Activated CD8-positive, alpha-beta memory T cell treated with anti-CD3 and anti-CD28 coated beads, Interleukin-2, amount 50 U/mL, for 24 hours (primary cell): ENCODE data around the gene DNAJC11.
"Not testable (repeated sequence)": the region's sequence is repeated elsewhere in the genome, so short reads cannot be mapped to it uniquely, and the experiment has no call there.

ENCODE experiments used
- DNase-seq: peaks from one replicate; pipeline ENCODE4 v3.0.0-alpha.2; 2020; ENCODE audit errors: extremely low read depth

Gene DNAJC11

GRCh38 chr1:6701437-6702153, at the start of gene DNAJC11:
Gene DNAJC11, minus strand, starts transcription at chr1:6701816. Its CDS starts 16 bp downstream, at chr1:6701800.
- DNase-seq, result peak; percentile 75

- no peak for DNase-seq
Measured at GRCh38 chr1:6750490-6750889, 48.9 kb upstream of the DNAJC11 start.

- DNase-seq, result no peak
Measured at GRCh38 chr1:6747674-6748073, 46.1 kb upstream of the DNAJC11 start.

GRCh38 chr1:6745073-6745472, 43.5 kb upstream of the DNAJC11 start:
- DNase-seq, result no peak

GRCh38 chr1:6743189-6744101, 41.8 kb upstream of the DNAJC11 start:
- no peak for DNase-seq

GRCh38 chr1:6742676-6743188, 41.1 kb upstream of the DNAJC11 start:
- not testable (repeated sequence) for DNase-seq

- no peak for DNase-seq
Measured at GRCh38 chr1:6738987-6739676, 37.5 kb upstream of the DNAJC11 start.

GRCh38 chr1:6732942-6733341, 31.3 kb upstream of the DNAJC11 start:
- DNase-seq, result no peak

GRCh38 chr1:6731905-6732304, 30.3 kb upstream of the DNAJC11 start:
- DNase-seq, result no peak

GRCh38 chr1:6730880-6731279, 29.3 kb upstream of the DNAJC11 start:
- DNase-seq, result no peak

GRCh38 chr1:6730473-6730872, 28.9 kb upstream of the DNAJC11 start:
- DNase-seq, result no peak

GRCh38 chr1:6727535-6727934, 25.9 kb upstream of the DNAJC11 start:
- no peak for DNase-seq

GRCh38 chr1:6726253-6726652, 24.6 kb upstream of the DNAJC11 start:
- DNase-seq, result no peak

- DNase-seq, result no peak
Measured at GRCh38 chr1:6724517-6725141, 23.0 kb upstream of the DNAJC11 start.

GRCh38 chr1:6723621-6724428, 22.2 kb upstream of the DNAJC11 start:
- DNase-seq, result no peak

GRCh38 chr1:6711174-6711573, 9.6 kb upstream of the DNAJC11 start:
- DNase-seq, result no peak

- no peak for DNase-seq
Measured at GRCh38 chr1:6704746-6705145, 3.1 kb upstream of the DNAJC11 start.

- no peak for DNase-seq
Measured at GRCh38 chr1:6703016-6703415, 1.4 kb upstream of the DNAJC11 start.

- no peak for DNase-seq
Measured at GRCh38 chr1:6700853-6701436, 671 bp downstream of the DNAJC11 start.

GRCh38 chr1:6699915-6700314, 1.7 kb downstream of the DNAJC11 start:
- not testable (repeated sequence) for DNase-seq
